PC-9 (cell line): ENCODE measurements around the gene SDK2. TPM values are rescaled to one million over a fixed set of nuclear protein-coding genes. Genes with fewer than 3 reads are reported as not detected.

ENCODE experiments used
- BruUV-seq: library from RNA; stranded (reverse); fragments of 400-500 nt; replicated peaks from 2 replicates; lab custom pipeline; 2021; lab: Mats Ljungman, UMichigan
- CTCF ChIA-PET: fragments of 300-600 bp; sonication (Branson Sonifier 250); formaldehyde crosslinking; loops from one replicate; lab custom pipeline; 2022; ENCODE audit warnings: antibody characterized with exemption; lab: Charles Lee
- POLR2A ChIA-PET: fragments of 300-600 bp; sonication (Branson Sonifier 250); formaldehyde crosslinking; loops from one replicate; lab custom pipeline; 2022; ENCODE audit warnings: antibody characterized with exemption; ENCODE audit not compliant: unreplicated experiment; lab: Charles Lee
- DNase-seq, 2 experiments: peaks; one replicate each; pipeline versions ENCODE4 v3.0.0 to v3.0.0-alpha.2; 2015 to 2022; ENCODE audit warnings: mixed read lengths in 1 of 2
- H2AFZ ChIP-seq: fragments of 200-600 bp; sonication (generic); 2 replicates; pipeline ENCODE4 v1.8.1; 2017; ENCODE audit warnings: antibody characterized with exemption
- H3F3A ChIP-seq: fragments of 200-600 bp; sonication (generic); 2 replicates; pipeline ENCODE4 v1.8.1; 2017; ENCODE audit warnings: antibody characterized with exemption, mild to moderate bottlenecking, low read depth; ENCODE audit not compliant: insufficient read depth
- H3K27ac ChIP-seq: fragments of 200-600 bp; sonication (generic); 2 replicates; pipeline ENCODE4 v1.6.1; 2016; ENCODE audit warnings: mixed run types
- H3K27me3 ChIP-seq: fragments of 200-600 bp; sonication (generic); 2 replicates; pipeline ENCODE4 v1.6.1; 2016; ENCODE audit warnings: low read depth, mixed run types; ENCODE audit not compliant: insufficient read depth
- H3K36me3 ChIP-seq: fragments of 200-600 bp; sonication (generic); 2 replicates; pipeline ENCODE4 v1.6.1; 2016; ENCODE audit warnings: low read depth, mixed run types
- H3K4me1 ChIP-seq: fragments of 200-600 bp; sonication (generic); replicated peaks from 2 replicates; pipeline ENCODE4 v1.6.1; 2016; ENCODE audit warnings: mixed run types; ENCODE audit not compliant: insufficient read depth
- H3K4me2 ChIP-seq: fragments of 200-600 bp; sonication (generic); 2 replicates; pipeline ENCODE4 v1.6.1; 2017; ENCODE audit warnings: mixed run types
- H3K4me3 ChIP-seq: fragments of 200-600 bp; sonication (generic); 2 replicates; pipeline ENCODE4 v1.6.1; 2016; ENCODE audit warnings: mixed run types
- H3K79me2 ChIP-seq: fragments of 200-600 bp; sonication (generic); 2 replicates; pipeline ENCODE4 v1.6.1; 2017; ENCODE audit warnings: low read depth, mixed run types
- H3K9me2 ChIP-seq: fragments of 200-600 bp; sonication (generic); 2 replicates; pipeline ENCODE4 v1.8.1; 2017; ENCODE audit warnings: mild to moderate bottlenecking; ENCODE audit not compliant: insufficient read depth
- H3K9me3 ChIP-seq: fragments of 200-600 bp; sonication (generic); 2 replicates; pipeline ENCODE4 v1.8.1; 2016; ENCODE audit warnings: low read depth; ENCODE audit not compliant: insufficient read depth
- H4K20me1 ChIP-seq: fragments of 200-600 bp; sonication (generic); 2 replicates; pipeline ENCODE4 v1.8.1; 2017; ENCODE audit not compliant: insufficient read depth
- EZH2 ChIP-seq: fragments of 200-600 bp; sonication (generic); IDR thresholded peaks from 2 replicates; pipeline ENCODE4 v1.8.0; 2017; ENCODE audit warnings: antibody characterized with exemption, low read depth
- intact Hi-C: fragments of 100-400 bp; cut with micrococcal nuclease; formaldehyde crosslinking; loops from one replicate; pipeline ENCODE4 v1.10.0; 2022; ENCODE audit not compliant: unreplicated experiment
- total RNA-seq: library from RNA; stranded (reverse); gene quantifications from 2 replicates; pipeline ENCODE4 v1.2.3, GENCODE V29; 2021
- TF ChIP-seq, protein P1 (sequence below): fragments of 200-600 bp; sonication (generic); conservative IDR thresholded peaks from 2 replicates; pipeline ENCODE4 v1.6.1; 2017; ENCODE audit warnings: mixed run types, antibody characterized with exemption, mild to moderate bottlenecking, moderate library complexity

The SDK2 gene
- total RNA-seq, 1 experiment from 2014 or later, result 0.04 TPM

DNA sequence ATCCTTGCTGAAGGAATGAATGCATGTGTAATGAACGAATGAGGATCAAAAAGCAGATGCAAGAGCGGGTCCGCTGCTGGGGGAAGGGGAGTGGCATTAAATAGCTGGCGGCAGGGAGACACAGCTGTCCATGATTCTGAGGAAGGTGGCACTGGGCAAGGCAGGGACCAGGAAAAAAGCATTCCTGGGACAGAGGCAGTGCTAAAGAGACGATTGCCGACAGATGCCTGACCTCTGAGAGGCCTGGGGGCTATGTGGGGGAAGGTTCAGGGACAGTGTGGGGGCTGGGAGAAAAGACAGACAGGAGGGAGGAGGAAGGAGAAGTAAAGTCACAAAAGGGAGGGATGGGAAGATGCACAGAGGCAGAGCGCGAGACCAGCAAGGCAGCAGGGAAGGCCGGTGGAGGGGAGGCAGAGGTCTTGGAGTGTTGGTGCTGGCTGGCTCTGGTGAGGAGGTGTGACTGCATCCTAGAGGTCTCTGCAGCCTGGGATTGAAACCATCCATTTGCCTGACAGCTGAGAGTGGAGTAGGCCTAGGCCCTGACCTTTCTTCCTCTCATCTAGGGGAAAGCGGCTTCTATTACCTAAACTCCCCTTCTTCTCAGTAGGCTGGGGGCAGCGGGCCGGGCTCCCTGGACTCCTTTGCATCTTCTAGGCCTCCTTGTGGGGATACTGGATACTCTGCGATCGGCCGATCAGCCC, 109.9 kb downstream of the SDK2 start:
- no peaks in the 10 kb centered on the region for H3F3A ChIP-seq
- no peaks in the 10 kb centered on the region for H3K9me2 ChIP-seq
- H3K4me3 ChIP-seq, result no peak overlapping the region
- no peaks in the 10 kb centered on the region for H3K36me3 ChIP-seq
- TF ChIP-seq, protein P1, sequence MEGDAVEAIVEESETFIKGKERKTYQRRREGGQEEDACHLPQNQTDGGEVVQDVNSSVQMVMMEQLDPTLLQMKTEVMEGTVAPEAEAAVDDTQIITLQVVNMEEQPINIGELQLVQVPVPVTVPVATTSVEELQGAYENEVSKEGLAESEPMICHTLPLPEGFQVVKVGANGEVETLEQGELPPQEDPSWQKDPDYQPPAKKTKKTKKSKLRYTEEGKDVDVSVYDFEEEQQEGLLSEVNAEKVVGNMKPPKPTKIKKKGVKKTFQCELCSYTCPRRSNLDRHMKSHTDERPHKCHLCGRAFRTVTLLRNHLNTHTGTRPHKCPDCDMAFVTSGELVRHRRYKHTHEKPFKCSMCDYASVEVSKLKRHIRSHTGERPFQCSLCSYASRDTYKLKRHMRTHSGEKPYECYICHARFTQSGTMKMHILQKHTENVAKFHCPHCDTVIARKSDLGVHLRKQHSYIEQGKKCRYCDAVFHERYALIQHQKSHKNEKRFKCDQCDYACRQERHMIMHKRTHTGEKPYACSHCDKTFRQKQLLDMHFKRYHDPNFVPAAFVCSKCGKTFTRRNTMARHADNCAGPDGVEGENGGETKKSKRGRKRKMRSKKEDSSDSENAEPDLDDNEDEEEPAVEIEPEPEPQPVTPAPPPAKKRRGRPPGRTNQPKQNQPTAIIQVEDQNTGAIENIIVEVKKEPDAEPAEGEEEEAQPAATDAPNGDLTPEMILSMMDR, result no peak
- TF ChIP-seq EZH2, result no peak
- no peak for DNase-seq
- no peaks in the 10 kb centered on the region for H3K9me3 ChIP-seq
- peaks cover 94% of the 10 kb centered on the region for H3K27me3 ChIP-seq
- intact Hi-C loops, result no loop called here
- POLR2A ChIA-PET, result no interaction called here
- no peaks in the 10 kb centered on the region; the same call in 1 of the 2 replicates for H4K20me1 ChIP-seq
- no peaks in the 10 kb centered on the region for H3K79me2 ChIP-seq
- no peaks in the 10 kb centered on the region for H3K4me1 ChIP-seq
- BruUV-seq, result no TSS peak
- CTCF ChIA-PET, result no interaction called here
- no peak overlapping the region for H3K4me2 ChIP-seq
- H3K27ac ChIP-seq, result no peak overlapping the region
- H2AFZ ChIP-seq, result no peak overlapping the region

- H3K36me3 ChIP-seq, result no peaks in the 10 kb centered on the region
- no peaks in the 10 kb centered on the region for H3K9me2 ChIP-seq
- no peak overlapping the region for H3K4me2 ChIP-seq
- CTCF ChIA-PET, result no interaction called here
- DNase-seq, result no peak
- no peak for TF ChIP-seq EZH2
- TF ChIP-seq, protein P1, result no peak
- H3K27ac ChIP-seq, result no peak overlapping the region
- no TSS peak for BruUV-seq
- H3K4me3 ChIP-seq, result no peak overlapping the region
- H3K27me3 ChIP-seq, result peaks cover 94% of the 10 kb centered on the region
- no peaks in the 10 kb centered on the region; the same call in 1 of the 2 replicates for H4K20me1 ChIP-seq
- no peaks in the 10 kb centered on the region for H3F3A ChIP-seq
- H3K79me2 ChIP-seq, result no peaks in the 10 kb centered on the region
- no peak overlapping the region for H2AFZ ChIP-seq
- H3K4me1 ChIP-seq, result no peaks in the 10 kb centered on the region
- intact Hi-C loops, result no loop called here
- POLR2A ChIA-PET, result no interaction called here
- H3K9me3 ChIP-seq, result no peaks in the 10 kb centered on the region
These were observed 110.5 kb downstream of the SDK2 start for GRCh38 chr17:73533781-73534180.

GRCh38 chr17:73533127-73533526, 111.1 kb downstream of the SDK2 start:
- no peak overlapping the region for H3K4me2 ChIP-seq
- ChIA-PET CTCF (no interaction called here), POLR2A (no interaction called here)
- H3K36me3 ChIP-seq, result no peaks in the 10 kb centered on the region
- TF ChIP-seq, protein P1, result no peak
- no peak for TF ChIP-seq EZH2
- no peaks in the 10 kb centered on the region for H3K4me1 ChIP-seq
- no peak overlapping the region for H3K4me3 ChIP-seq
- no peak overlapping the region for H2AFZ ChIP-seq
- H3K9me2 ChIP-seq, result no peaks in the 10 kb centered on the region
- no peaks in the 10 kb centered on the region; the same call in 1 of the 2 replicates for H4K20me1 ChIP-seq
- H3F3A ChIP-seq, result no peaks in the 10 kb centered on the region
- intact Hi-C loops, result no loop called here
- H3K9me3 ChIP-seq, result no peaks in the 10 kb centered on the region
- no peak for DNase-seq
- BruUV-seq, result no TSS peak
- H3K79me2 ChIP-seq, result no peaks in the 10 kb centered on the region
- peaks cover 94% of the 10 kb centered on the region for H3K27me3 ChIP-seq
- no peak overlapping the region for H3K27ac ChIP-seq
